Lower lobe of right lung (tissue), 2 donors: ENCODE data around the gene USP54. TPM values are rescaled to one million over a fixed set of nuclear protein-coding genes. Genes with fewer than 3 reads are reported as not detected.

Experiments
- ATAC-seq, 2 donors: fragments of 200-7000 bp; cut with Tn5 transposase; one replicate each; pipeline ENCODE4 v1.9.1; 2020 to 2022; ENCODE audit warnings: mild to moderate bottlenecking in 2 of 2, moderate library complexity in 2 of 2
- DNase-seq: peaks from one replicate; pipeline ENCODE4 v3.0.0-alpha.2; 2020
- H3K27ac ChIP-seq: fragments of 200-600 bp; one replicate; pipeline ENCODE4 v1.8.0; 2022
- H3K27me3 ChIP-seq: fragments of 200-600 bp; one replicate; pipeline ENCODE4 v1.8.0; 2022; ENCODE audit warnings: low read depth
- H3K36me3 ChIP-seq: fragments of 200-600 bp; one replicate; pipeline ENCODE4 v1.8.0; 2022; ENCODE audit warnings: mild to moderate bottlenecking
- H3K4me1 ChIP-seq: fragments of 200-600 bp; one replicate; pipeline ENCODE4 v1.8.0; 2022
- H3K4me3 ChIP-seq: fragments of 200-600 bp; one replicate; pipeline ENCODE4 v1.8.0; 2022; ENCODE audit warnings: mild to moderate bottlenecking
- H3K9me3 ChIP-seq: fragments of 200-600 bp; one replicate; pipeline ENCODE4 v1.8.0; 2022
- intact Hi-C: fragments of 100-400 bp; cut with DNase I; formaldehyde crosslinking; loops from one replicate; pipeline ENCODE4 v1.11.0; 2022
- total RNA-seq: library from RNA; stranded (reverse); fragmentation: NEBNext Ultra II Directional; extraction: Animal tissue kit (Norgen Biotek cat#: 25700); gene quantifications from one replicate; pipeline ENCODE4 v1.2.1, GENCODE V29; 2021
- TF ChIP-seq, protein P1 (sequence below): fragments of 200-600 bp; IDR thresholded peaks from one replicate; pipeline ENCODE4 v1.8.0; 2022; ENCODE audit warnings: antibody characterized with exemption, mild to moderate bottlenecking
- donor health status: DM: no; HTN: yes; CAD: no; lungs with severe emphysema.

The USP54 gene
- total RNA-seq, 1 donor from 2014 or later: 97.4 TPM

DNA sequence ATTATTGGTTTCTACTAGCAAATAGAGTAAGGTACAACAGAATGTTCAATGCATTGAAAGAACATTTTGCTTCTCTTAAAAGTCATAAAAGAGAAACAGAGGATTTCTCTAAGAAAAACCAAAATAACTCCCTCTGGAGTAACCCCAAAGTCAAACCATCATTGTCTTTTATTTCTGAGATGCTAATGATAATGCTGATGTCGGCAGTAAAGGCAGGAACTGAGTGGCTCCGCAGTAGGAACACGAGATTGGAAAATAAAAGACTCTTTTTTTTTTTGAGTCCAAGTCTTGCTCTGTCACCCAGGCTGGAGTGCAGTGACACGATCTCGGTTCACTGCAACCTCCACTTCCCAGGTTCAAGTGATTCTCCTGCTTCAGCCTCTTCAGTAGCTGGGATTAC is 2.7 kb upstream of the USP54 start:
- no peak for DNase-seq

DNA sequence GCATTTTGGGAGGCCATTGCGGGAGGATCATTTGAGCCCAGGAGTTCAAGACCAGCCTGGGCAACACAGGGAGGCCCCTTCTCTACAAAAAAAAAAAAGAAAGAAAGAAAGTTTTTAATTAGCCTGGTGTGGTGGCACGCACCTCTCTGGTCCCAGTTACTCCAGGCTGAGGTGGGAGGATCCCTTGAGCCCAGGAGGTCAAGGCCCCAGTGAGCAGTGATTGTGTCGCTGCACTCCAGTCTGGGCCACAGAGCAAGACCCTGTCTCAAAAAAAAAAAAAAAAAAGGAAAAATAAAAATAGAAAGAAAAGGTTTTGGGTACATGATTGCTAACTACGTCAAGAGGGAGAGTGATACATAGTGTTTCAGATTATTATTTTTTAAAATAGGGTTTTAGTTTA is 2.0 kb upstream of the USP54 start:
- DNase-seq: no peak
- H3K27ac ChIP-seq: no peak overlapping the region
- no peak for ATAC-seq
- H3K4me1 ChIP-seq: peaks cover 37% of the 10 kb centered on the region
- TF ChIP-seq, protein P1, sequence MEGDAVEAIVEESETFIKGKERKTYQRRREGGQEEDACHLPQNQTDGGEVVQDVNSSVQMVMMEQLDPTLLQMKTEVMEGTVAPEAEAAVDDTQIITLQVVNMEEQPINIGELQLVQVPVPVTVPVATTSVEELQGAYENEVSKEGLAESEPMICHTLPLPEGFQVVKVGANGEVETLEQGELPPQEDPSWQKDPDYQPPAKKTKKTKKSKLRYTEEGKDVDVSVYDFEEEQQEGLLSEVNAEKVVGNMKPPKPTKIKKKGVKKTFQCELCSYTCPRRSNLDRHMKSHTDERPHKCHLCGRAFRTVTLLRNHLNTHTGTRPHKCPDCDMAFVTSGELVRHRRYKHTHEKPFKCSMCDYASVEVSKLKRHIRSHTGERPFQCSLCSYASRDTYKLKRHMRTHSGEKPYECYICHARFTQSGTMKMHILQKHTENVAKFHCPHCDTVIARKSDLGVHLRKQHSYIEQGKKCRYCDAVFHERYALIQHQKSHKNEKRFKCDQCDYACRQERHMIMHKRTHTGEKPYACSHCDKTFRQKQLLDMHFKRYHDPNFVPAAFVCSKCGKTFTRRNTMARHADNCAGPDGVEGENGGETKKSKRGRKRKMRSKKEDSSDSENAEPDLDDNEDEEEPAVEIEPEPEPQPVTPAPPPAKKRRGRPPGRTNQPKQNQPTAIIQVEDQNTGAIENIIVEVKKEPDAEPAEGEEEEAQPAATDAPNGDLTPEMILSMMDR: no peak
- H3K27me3 ChIP-seq: no peaks in the 10 kb centered on the region
- no peaks in the 10 kb centered on the region for H3K36me3 ChIP-seq
- no peak overlapping the region for H3K4me3 ChIP-seq
- no peaks in the 10 kb centered on the region for H3K9me3 ChIP-seq
- intact Hi-C loops: no loop called here

More for the DNA sequence above, 2.7 kb upstream of the USP54 start:
- no peaks in the 10 kb centered on the region for H3K9me3 ChIP-seq
- no peak for ATAC-seq
- intact Hi-C loops: no loop called here
- no peaks in the 10 kb centered on the region for H3K27me3 ChIP-seq
- H3K36me3 ChIP-seq: no peaks in the 10 kb centered on the region
- peaks cover 36% of the 10 kb centered on the region for H3K4me1 ChIP-seq
- TF ChIP-seq, protein P1: no peak
- no peak overlapping the region for H3K27ac ChIP-seq
- no peak overlapping the region for H3K4me3 ChIP-seq

DNA sequence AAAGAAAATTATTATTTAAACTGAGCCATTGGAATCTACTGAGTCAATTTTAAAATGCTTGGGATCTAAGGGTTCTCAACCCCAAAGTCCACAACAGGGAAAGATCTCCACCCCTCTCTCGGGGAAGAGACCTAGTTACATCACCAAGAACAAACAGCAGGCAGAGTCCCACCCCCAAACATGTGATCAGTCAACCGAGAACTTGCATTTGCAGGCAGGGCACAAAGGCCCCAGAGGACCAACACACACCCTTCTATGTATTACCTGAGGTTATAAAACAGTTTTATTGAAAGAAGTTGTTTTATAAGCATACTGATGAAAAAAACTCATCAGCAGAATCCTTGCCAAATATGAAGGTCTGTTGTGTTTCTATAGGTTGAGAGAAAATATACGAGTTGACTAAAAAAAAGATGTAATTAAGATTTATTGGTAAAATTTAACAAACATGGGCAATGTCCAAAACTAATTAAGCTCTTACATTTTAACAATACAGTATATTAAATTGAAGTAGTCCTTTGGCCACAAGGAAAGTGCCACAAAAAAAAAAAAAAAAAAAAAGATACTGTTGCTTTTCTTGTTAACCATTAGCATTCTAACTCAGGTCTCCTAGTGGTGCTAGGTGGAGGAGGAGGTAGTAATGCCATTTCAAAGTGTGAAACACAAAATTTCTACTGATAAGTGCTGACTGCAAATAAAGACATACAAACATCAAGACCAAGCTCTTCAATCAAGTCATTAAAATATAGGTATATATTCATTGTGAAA is 975 bp upstream of the USP54 start:
- intact Hi-C loops: no loop called here
- TF ChIP-seq, protein P1: no peak
- Histone ChIP-seq H3K27me3 (no peaks in the 10 kb centered on the region), H3K4me3 (peak overlapping the region; percentile 20), H3K36me3 (no peaks in the 10 kb centered on the region), H3K9me3 (no peaks in the 10 kb centered on the region), H3K4me1 (peaks cover 40% of the 10 kb centered on the region), H3K27ac (peak overlapping the region; percentile 81)
- DNase-seq: peak; percentile 63
- ATAC-seq: peak; percentile 93 to 94

DNA sequence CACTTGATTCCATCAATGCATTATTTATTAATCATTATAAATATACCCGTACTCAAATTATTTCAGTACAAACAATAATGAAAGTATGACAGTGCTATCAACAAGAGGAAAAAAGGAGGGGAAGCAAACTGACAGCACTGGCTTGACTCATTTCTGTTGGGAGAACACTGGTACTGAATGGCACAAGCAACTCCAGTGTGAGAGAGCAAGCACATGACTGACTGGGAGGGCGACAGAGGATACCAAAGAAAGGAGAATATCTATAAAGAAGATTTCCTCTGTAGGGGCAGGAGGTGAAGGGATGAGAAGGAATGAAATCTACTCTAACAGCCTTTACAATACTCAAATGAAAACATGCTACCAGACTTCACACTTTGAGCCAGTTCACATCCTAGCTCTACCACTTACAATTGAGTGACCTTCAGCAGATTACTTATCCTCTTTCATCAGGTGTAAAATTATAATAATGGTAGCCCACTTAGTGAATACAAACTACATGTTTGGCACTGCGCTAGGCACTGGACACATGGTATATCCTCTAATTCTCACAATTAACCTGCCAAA is 1.5 kb downstream of the USP54 start:
- DNase-seq: no peak
- TF ChIP-seq, protein P1: no peak
- intact Hi-C loops: no loop called here
- Histone ChIP-seq H3K4me1 (peaks cover 56% of the 10 kb centered on the region), H3K27me3 (no peaks in the 10 kb centered on the region), H3K36me3 (no peaks in the 10 kb centered on the region), H3K4me3 (no peak overlapping the region), H3K9me3 (no peaks in the 10 kb centered on the region), H3K27ac (peak overlapping the region; percentile 57)
- peak in 1 of 2 donors; percentile 25 for ATAC-seq

DNA sequence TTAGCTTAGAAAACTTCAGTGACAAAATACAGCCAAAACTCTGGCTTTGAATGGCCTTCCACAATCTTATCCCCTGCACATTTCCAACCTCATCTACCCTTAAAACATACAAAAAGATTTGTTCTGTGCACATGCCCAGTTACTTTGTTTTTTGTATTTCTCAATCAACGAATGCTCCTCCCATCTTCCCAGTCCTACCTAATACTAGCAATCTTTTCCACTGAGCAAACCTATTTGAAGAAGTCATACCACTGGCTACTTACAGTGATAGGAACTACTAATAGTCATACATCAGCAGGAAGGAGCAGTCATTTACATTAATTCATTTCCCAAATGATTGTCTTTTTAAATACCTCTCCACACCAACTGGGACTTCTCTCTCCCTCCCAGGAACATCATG is 2.5 kb downstream of the USP54 start:
- DNase-seq (no peak), ATAC-seq (no peak)
- peaks cover 56% of the 10 kb centered on the region for H3K4me1 ChIP-seq
- intact Hi-C loops: no loop called here
- no peaks in the 10 kb centered on the region for H3K9me3 ChIP-seq
- TF ChIP-seq, protein P1: no peak
- no peaks in the 10 kb centered on the region for H3K27me3 ChIP-seq
- H3K27ac ChIP-seq: peak overlapping the region; percentile 57
- no peaks in the 10 kb centered on the region for H3K36me3 ChIP-seq
- no peak overlapping the region for H3K4me3 ChIP-seq
